Measurements from ENCODE around the gene TMEM244. TPM values are rescaled to one million over a fixed set of nuclear protein-coding genes. Genes with fewer than 3 reads are reported as not detected.

The TMEM244 gene, protein sequence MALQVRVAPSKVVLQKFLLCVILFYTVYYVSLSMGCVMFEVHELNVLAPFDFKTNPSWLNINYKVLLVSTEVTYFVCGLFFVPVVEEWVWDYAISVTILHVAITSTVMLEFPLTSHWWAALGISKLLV
- total RNA-seq = not detected in 2 replicates

DNA sequence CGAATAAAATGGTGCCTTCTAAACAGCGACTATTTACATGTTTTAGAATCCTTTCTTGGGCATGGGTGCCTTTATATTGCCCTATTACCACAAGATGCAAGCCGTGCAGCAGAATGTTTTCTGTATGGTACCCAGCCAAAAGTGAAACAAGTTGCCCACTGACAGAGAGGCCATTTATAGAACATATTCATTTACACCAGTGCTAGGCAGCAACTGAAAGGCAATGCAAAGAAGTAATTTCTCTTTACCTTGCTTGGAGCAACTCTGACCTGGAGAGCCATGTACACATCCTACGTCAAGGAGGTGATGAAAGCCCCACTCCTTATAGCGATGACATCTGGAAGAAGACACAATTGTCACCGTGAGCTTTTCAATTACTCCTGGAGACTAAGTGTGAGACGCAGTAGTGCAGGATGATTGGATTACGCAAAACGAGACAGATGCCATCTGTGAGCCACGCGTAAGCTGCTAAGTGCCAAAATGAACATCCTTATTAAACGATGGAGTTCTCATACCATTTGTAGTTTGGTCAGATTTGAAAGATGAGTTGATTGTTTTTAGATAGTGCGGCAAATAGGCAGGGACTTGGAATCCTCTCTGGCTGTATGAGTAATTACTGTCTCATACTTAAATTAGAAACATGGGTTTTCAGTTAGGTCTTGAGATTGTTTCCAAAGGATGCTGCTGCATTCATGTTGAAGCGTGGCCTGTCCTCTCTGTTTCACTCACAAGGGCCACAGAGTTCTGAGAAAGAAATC is at the start of gene TMEM244:
TMEM244 (minus strand) TSS at position 408 of the 758 bp plus-strand sequence; CDS start at position 281, 127 bp downstream.

Other genes starting within 250 kb of the TMEM244 start
- 24.2 and 41.0 TPM in 2 replicates for gene ARHGAP18, start 151.1 kb downstream of the TMEM244 start, total RNA-seq
- 3.4 and 7.4 TPM in 2 replicates for gene L3MBTL3, start 157.3 kb upstream of the TMEM244 start, total RNA-seq

Measured in cardiac atrium fibroblast (primary cell).